Stimulated activated CD8-positive, alpha-beta memory T cell treated with anti-CD3 and anti-CD28 coated beads, Interleukin-15, amount 100 ng/mL, for 48 hours (primary cell): ENCODE results near the gene SCARF2.

Experiments used
- DNase-seq, 2 donors: peaks; one replicate each; pipeline ENCODE4 v3.0.0-alpha.2; 2020; ENCODE audit warnings: low read depth in 2 of 2

SCARF2 gene

DNA sequence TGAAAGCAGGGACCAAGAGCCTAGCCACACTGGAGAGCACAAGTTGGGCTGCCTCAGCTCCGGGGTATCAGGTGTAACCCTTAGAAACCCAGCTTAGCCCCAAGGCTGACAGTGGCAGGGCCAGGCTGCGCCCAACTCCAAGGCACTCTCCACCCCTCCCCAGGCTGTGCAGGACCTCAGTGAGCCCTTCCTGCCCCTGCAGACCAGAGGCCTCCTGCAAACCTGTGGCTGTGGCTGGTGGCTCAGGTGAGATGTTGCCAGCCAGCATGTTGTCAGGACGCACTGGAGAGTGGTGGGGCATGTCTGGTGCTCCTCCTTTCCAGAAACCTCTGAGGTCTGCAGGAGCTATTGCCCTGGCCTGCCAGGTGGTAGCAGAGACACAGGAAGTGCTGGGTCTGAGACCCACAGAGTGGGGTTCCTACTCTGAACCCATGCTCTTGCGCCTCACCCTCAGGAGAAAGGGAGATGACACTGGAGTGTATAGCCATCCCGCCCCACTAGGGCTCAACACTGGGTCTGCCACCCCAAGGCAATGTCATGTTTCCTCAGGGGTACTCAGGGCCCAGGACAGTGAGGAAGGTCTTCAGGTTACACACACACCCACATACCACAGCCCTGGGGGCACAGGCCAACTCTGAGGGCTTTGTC lies 2.4 kb upstream of the SCARF2 start:
- no peak for DNase-seq

DNA sequence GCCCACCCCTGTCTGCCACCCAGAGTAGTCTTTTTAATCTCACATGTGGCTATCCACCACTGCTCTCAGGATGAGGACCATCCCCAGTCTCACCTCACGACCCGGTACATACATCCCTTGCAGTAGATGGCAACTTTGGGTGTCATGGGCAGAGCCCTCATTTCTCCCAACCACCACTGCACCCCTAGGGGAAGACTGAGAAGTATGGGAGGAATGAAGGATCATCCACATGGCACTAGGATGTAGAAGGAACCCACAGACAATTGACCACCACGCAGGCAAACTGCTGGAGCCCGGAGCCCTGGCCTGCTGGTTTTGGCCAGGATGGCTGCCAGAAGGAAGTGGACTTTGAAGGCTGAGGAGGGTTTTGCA lies 1.9 kb upstream of the SCARF2 start:
- no peak for DNase-seq

DNA sequence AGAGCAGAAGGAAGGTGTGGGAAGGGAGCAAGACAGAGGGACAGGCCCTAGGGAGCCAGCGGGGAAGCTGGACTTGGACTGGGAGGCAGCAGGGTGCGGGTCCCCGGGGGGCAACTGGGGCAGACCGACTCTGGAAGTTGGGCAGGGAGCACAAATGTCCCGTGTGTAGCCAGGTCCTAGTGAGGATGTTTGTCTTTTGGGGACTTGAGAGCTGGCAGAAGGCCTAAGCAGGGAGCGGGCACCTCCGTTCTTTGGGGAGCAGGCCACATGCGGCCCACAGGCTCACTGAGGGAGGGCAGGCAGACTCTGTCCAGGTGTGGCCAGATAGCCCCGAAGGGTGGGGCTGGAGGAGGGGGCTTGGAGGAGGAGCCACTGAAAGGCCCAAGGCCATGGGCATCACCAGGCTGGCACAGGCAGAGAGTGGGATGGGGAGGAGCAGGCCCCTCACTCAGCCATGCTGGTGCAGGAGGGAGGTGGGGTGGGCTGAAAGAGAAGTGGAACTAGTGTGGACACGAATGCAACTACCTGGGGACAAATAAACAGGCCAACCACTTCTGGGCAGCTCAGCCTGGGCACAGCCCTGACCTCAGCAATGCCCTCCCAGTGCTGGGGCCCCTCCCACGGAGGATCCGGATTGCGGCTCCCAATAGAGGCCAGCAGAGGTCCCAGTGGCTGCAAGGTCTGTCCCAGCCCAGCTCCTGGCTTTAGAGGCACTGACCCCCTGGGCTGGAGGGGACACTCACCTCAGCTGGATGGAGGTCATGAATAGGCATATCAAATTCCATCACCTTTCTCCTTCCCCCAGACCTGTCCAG lies 1.3 kb upstream of the SCARF2 start:
- DNase-seq, result no peak

DNA sequence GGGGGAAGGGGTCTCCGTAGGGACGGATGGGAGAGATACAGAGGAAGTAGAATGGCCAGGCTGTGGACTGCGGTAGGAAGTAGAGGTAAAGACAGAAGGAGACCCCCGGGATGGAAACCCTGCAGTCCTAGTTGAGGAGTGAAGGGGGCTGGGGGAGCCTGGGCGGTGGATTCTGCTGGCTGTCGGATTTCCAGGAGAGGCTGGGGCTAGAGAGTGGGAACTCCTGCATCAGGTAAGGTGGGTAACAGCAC lies 727 bp upstream of the SCARF2 start:
- DNase-seq, result no peak

DNA sequence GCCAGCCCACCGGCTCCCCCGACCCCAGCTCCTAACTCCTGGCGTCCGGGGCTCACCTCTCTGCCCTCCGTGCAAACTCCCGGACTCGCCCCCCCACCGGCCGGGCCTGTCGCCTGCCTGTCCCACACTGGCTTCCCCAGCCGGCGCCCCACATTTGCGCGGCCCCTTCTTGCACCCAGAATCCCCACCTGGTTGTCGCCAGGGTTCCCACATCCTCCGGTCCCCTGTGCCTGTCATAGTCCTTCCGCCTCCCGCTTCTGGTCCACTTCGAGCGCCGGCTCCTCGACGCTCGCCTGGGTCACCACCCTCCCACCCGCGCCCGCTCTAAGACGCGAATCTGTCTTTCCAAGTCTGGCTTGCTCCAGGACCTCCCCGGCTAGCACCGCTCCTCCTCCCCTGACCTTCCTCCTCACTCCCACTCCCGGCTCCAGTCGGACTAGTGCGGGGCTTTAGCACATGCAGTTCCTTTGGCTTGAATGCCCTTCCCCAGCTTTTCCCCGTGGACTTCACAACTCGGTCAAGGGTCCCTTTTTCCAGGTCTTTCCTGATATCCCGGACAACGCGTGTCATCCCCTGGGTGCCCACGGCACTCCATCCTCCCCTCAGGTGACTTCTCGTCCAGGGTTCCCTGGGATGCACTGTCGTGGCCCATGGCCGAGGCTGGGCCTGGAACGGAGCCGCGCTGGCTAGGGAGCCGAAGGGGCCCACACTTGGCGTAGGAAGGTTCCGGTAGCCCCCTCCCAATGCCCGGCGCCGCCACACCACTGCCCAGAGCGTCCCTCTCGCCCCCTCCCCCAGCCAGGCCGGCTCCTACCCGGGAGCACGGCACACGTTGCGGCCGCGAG lies 635 bp downstream of the SCARF2 start:
- DNase-seq, result no peak

DNA sequence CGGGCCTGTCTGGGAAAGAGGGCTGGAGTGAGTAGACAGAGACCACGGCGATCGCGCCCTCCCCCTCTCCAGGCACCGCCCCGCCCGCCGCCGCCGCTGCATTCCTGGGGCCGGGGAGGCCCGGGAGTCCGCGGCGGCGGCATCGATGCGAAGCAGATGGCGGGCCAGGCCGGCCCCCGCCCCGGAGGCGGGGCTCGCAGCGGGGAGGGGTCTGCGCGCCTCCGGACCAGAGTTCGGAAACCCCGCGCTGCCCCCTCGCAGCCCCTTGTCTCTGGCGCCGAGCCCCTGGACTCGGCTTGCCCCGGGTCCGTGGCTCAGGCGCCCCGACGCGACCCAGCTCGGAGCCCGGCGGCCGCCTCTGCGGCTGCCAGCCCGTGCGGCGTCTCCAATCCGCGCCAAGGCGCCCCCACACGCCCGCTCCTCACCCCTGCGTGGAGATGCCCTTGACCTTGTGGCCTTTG lies 1.3 kb downstream of the SCARF2 start:
- DNase-seq, result no peak

DNA sequence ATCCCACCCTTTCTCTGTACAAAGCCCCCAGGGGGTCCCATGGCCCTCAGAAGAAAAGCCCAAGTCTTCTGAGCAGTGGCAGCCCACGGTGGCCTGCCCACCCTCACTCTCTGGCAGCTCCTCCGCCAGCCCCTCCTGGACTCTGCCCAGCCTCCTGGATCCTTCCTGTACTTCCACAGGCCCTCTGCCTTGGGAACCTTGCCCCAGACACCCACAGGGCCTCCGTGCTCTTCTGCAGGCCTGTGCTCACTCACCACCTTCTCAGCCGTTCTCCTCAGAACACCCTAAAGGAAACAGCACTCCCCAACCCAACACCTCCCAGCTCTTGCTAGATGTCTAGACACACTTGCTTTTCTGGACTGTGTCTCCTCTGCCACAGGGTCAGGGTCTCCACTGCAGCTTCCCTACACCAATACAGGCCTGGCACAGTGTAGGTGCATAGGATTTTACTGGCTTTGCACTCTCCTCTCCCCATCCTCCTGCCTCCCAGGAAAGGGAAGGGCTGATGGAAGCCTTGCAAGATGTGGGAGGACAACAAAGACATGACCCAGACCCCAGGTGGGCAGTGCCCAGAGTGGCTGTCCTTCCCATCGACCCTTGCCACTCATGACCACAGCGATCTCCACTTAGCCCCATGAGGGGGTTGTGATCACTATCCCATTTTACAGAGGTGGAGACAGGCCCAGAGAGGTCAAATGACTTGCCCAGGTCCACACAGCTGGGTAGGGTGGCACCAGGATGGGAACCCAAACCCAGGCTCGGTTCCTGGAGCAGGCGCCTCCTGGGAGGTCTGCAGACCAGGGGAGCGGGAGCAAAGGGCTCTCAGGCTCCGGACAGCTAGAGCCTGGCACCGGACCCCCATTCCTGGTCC lies 2.0 kb downstream of the SCARF2 start:
- no peak for DNase-seq

DNA sequence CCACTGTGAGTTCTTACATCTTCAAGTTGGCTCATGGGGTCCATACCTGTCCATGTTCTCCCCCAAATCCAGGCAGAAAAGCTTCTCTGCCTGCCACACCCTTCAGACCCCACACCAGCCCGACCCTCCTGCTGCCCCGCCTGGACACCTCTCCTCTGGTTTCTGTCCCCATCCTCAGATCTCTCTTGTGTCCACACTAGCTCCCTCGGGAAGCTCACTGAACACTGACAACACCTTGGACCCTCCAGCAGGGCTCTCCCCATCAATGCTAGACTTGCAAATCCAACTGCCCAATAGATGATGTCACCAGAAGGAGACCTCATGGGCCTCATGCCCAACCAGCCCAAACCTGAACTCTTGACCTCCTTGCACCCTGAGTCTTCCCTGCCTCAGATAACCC lies 2.9 kb downstream of the SCARF2 start:
- no peak for DNase-seq

DNA sequence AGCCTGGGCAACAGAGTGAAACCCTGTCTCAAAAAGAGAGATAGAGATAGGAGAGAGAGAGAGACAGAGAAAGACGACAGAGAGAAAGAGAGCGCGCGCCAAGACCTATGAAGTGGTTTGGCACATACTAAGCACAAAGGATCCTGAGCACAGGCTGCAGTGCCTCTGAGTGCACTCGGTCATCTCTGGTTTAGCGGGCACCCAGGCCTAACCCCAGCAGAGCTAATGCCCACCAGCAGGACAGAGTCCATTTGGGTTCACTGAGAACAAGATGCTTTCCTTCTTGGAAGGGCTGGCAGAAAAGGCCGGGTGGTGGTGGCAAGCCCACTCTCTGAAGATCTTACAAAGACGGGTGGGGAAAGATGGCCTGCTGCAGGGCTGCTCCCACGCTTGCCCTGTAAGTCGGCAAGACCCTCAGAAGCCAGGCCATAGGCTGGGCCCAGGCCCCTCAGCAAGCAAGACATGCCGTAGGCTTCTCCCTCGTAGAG lies 3.3 kb downstream of the SCARF2 start:
- DNase-seq, result no peak

DNA sequence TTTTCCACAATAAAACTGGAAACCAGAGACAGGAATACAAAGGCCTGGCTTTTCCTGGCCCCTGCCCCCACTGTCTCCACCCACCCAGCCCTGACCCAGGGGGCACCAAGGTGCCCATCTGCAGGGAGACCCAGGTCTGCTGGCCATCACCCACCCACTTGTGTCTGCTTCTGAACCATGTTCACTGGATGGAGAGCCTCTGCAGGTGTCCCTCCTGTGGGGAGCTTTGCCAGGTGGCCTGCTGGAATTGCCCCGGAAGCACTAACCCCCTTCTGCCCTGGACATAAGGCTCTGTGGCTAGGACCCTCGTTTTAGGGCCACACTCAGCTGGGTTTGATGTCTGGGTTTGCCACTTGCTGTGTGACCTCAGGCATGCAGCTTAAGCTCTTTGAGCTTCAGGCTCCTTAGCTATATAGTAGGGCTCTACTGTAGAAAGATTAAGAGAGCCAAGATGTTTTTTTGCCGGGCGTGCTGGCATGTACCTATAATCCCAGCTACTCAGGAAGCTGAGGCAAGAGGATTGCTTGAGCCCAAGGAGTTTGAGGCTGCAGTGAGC lies 3.9 kb downstream of the SCARF2 start:
- no peak for DNase-seq

DNA sequence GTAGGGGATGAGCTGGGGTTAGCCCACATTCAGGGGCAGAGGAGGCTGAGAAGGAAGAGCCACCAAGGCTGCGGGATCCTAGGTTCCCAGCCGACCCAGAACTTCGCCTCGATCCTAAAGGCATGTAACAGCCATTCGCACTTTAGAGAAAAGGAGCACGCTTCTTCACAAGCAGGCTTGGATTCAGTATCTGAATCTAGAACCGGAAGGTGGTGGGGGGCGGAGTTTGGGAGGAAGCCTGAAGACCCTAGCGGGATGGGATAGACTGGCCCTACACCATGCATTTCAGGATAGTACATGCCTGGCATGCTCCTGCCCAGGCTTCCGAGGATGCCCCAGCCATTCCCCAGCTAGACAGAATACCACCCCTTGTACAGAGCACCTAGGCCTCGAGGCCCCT lies 4.4 kb downstream of the SCARF2 start:
- no peak for DNase-seq

DNA sequence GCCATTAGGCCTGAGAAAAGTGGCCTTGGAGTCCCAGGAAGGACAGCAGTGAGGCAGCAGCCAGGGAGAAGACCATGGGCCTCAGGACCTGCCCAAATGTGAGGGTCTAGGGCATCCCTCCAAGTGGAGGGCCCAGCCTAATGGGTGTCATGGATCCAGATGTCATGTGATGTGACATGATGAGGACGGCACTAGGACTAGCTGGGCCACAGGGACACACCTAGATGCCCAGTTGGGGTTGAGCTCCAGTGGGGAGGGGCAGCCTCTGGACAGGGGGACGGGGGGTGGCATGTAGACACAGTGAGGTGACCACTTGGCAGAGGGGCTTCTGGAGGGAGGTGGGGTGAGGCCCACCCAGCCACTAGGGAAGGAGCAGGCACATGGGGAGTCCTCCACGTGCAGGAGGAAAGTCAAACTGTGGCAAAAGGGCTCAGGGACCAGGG lies 5.4 kb downstream of the SCARF2 start:
- DNase-seq, result no peak

DNA sequence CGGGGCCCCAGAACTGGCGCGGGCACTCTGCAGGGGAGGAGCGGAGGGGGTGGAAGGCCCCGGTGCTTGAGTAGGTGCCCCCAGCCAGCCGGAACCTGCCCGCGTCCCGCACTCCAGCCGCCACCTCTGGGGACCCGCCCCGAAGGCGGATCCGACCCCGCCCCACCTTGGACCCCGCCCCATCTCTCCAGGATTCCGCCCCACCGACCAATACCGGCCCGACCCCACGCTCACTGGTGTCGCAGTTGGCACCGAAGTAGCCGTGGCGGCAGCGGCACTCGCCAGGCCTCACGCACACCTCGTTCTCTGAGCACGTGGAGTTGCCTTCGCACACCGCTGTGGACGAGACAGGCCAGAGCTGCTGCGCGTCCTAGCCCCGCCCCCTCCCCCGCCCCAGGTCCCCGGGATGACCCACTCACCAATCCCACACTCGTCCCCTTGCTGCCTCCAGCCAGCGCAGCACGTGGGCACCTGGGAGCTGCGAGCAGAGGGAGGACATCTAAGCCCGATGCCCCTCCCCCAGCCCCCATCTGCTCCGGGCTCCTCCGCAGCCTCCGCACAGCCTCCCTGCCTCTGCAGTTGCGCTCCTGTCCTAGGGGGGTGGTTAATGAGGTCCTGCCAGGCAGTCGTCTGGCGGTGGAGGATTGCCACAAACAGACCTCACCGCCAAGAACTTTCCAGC lies 6.0 kb downstream of the SCARF2 start:
- DNase-seq, result no peak

DNA sequence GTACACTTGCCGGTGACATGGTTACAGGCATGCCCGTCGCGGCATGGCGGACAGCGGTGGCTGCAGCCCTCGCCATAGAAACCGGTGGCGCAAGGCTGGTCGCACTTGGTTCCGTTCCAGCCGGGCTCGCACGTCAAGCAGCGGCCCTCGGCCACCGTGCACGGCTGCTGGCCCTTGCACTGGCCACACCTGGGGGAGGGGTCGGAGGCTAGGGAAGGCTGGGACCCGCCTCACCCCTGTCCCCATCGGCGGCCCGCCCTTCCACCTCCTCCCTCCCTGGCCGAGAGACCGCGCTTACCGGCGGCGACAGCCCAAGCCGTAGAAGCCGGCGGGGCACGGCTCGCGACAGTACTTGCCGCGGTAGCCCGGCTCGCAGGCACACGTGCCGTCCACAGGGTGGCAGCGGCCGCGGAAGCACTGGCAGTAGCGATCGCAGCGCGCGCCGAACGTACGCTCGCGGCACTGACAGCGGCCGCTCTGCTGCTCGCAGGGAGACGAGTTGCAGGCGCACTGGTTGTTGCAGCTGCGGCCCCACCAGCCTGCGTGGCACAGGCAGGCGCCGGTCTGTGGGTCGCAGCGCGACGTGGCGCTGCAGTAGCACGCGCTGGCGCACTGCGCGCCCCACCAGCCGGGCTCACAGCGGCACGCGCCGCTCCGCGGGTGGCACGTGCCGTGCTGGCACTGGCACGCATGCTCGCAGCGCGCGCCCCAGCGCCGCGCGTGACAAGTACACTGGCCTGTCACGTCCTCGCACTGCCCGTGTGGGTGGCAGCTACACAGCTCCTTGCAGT lies 6.7 kb downstream of the SCARF2 start:
- peak in 1 of 2 donors; percentile 46 for DNase-seq

DNA sequence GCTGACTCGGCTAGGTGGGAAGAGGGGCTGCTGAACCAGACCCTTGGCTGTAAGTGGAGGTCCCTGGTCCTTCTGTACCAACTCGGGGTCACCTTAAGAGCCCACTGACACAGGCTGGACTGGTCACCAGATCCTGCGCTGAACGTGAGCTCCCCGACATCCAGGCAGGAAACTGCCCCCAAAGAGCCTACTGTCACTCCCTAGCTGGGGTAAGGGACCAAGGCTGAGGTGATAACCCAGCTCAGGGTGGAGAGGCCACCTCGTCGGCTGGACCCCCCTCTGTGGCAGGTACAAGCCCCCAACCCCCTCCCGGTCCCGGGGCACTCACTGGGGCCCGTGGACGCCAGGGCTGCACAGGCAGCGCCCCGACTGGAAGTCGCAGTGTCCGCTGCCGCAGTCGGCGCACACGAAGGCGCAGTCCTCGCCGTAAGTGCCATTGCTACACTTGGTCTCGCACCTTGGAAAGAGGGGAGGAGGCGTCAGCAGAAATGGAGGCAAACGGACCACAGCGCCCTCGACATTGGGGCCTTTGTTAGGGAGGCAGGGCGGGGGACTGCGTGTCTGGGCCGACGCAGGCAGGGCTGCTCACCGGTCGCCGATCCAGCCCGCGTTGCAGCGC lies 7.4 kb downstream of the SCARF2 start:
- no peak for DNase-seq

DNA sequence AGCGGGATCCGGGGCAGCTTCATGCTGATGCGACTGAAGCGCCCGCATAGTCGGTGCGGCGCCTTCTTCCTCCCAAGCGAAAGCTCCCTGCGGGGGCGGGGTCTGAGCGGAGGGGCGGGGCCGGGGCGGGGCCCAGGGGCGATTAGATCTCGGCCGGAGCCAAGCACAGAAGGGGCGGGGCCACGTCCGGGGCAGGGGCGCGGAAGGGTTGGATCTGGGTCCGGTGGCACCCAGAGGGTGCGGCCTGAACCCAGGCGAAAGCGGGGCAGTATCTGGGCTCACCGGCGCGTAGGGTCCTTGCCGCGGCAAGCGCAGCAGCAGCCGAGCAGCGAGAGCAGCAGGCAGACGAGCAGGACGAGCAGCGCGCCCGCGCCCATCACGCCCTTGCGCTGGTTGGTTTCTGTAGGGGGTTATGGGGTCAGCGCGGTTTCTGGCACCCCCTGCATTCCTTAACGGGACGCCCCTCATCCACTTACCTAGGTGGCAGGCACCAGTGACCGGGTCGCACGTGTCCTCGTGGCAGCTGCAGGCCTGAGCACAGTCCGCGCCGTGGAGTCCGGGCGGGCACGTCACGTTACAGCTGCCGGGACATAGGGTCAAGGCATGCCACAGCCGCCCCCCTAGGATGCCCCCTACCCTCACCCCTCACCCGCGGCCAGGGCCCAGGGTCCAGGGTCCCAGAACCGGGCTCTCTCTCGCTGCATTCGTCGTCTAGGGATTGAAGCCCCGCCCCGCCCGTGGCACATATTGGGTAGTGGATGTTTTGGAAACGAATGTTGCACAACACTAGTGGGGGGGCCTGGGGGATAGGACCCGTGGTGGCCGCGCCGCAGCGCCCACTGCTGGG lies 8.1 kb downstream of the SCARF2 start:
- peak; percentile 55 to 67 for DNase-seq

DNA sequence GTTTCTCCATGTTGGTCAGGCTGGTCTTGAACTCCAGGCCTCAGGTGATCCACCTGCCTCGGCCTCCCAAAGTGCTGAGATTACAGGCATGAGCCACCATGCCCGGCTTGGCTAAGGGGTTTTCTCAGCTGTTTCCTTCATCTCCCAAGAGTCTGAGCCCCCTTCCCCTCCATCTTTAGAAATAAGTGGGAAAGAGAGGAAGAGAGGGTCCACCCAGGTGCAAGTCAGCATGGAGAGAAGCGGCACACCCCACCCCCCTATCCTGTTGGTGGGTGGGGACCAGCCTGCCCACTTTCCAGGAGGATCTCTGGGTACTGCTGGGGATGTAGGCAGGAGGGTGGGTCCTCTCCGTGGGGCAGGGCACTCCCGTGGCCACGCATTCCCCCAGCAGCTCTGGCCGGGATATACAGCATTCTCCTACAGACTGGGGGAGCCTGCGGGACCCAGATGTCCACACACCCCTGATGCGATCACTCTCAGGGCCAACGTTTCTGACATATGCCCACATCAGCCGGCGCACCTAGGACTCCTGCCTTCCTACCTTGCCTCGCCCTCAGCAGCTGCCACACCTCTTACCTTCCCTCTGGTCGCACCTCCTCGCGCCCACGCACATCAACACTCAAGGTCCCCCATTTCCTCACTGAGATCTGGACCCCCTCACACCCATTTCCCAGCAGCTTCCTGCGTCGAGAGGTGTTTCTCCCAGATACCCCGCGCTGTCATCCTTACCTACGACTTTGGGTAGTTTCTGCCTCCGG lies 8.9 kb downstream of the SCARF2 start:
- no peak for DNase-seq

DNA sequence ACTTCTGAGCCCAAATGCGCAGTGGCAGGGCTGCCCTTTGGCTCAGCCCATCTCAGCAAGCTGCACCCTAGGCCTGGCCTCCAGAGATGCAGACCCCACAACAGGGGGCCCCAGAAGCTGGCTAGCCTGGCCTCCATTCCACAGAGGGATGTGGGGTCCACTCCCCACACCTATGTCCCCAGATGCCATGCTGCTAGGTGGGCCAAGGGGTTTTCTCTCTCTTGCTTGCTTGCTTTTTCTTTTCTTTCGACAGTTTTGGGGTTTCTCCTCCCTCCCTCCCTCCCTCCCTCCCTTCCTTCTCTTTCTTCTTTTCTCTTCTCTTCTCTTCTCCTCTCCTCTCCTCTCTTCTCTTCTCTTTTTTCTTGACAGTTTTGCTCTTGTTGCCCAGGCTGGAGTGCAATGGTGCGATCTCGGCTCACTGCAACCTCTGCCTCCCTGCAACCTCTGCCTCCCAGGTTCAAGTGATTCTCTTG lies 9.6 kb downstream of the SCARF2 start:
- no peak for DNase-seq
